CD4-positive, alpha-beta T cell (primary cell): ENCODE measurements around the gene KBTBD12. TPM values are rescaled to one million over a fixed set of nuclear protein-coding genes. Genes with fewer than 3 reads are reported as not detected.
"Not testable (repeated sequence)": the region's sequence is repeated elsewhere in the genome, so short reads cannot be mapped to it uniquely, and the experiment has no call there.

Experiments used
- ATAC-seq: fragments of 200-7000 bp; cut with Tn5 transposase; one replicate; pipeline ENCODE4 v1.10.0; 2022; ENCODE audit warnings: mild to moderate bottlenecking; ENCODE audit not compliant: poor library complexity
- CTCF ChIA-PET: fragments of 350-600 bp; sonication (Branson Sonifier 250); formaldehyde crosslinking; loops from one replicate; lab custom pipeline; 2021; ENCODE audit warnings: antibody characterized with exemption, inconsistent platforms; lab: Charles Lee
- POLR2A ChIA-PET: fragments of 350-600 bp; sonication (Branson Sonifier 250); formaldehyde crosslinking; loops from one replicate; lab custom pipeline; 2021; ENCODE audit warnings: antibody characterized with exemption, inconsistent platforms; lab: Charles Lee
- DNase-seq, 14 experiments: peaks; one replicate each; pipeline ENCODE4 v3.0.0-alpha.2; 2013 to 2020; ENCODE audit warnings: mixed read lengths in 2 of 14
- H3K27ac ChIP-seq, 2 donors: one replicate each; pipeline versions ENCODE4 v1.5.1 to v1.7.0; 2013; ENCODE audit warnings: low read length in 2 of 2, low read depth in 1 of 2, mild to moderate bottlenecking in 1 of 2
- H3K27me3 ChIP-seq, 2 experiments: 1 replicate in 1 of 2; 2 replicates in 1 of 2; pipeline versions ENCODE4 v1.6.1 to v1.7.0; 2013; ENCODE audit warnings: low read length in 2 of 2, control low read depth in 1 of 2, mild to moderate bottlenecking in 1 of 2, moderate library complexity in 1 of 2; ENCODE audit not compliant: insufficient read depth in 2 of 2, control insufficient read depth in 1 of 2
- H3K36me3 ChIP-seq: one replicate; pipeline ENCODE4 v1.6.1; 2013; ENCODE audit warnings: low read length, control low read depth; ENCODE audit not compliant: insufficient read depth
- H3K4me1 ChIP-seq: one replicate; pipeline ENCODE4 v1.6.1; 2013; ENCODE audit warnings: low read length, control low read depth; ENCODE audit not compliant: insufficient read depth
- H3K4me3 ChIP-seq: one replicate; pipeline ENCODE4 v1.5.1; 2013; ENCODE audit warnings: mild to moderate bottlenecking, low read length, moderate library complexity
- H3K9me3 ChIP-seq, 2 experiments: 1 replicate in 1 of 2; 2 replicates in 1 of 2; pipeline versions ENCODE4 v1.6.1 to v1.7.0; 2013; ENCODE audit warnings: low read length in 2 of 2, mild to moderate bottlenecking in 2 of 2, control low read depth in 1 of 2, moderate library complexity in 1 of 2; ENCODE audit not compliant: control insufficient read depth in 1 of 2, insufficient read depth in 1 of 2
- H3K27ac Mint-ChIP-seq: one replicate; pipeline ENCODE4 v1.8.0; 2020; ENCODE audit warnings: mixed read lengths
- H3K27me3 Mint-ChIP-seq: one replicate; pipeline ENCODE4 v1.8.0; 2021; ENCODE audit warnings: mixed read lengths
- H3K36me3 Mint-ChIP-seq: one replicate; pipeline ENCODE4 v1.8.0; 2021; ENCODE audit warnings: low read depth, mixed read lengths
- H3K4me1 Mint-ChIP-seq: one replicate; pipeline ENCODE4 v1.8.0; 2021; ENCODE audit warnings: low read depth, mixed read lengths
- H3K4me3 Mint-ChIP-seq: one replicate; pipeline ENCODE4 v1.8.0; 2020; ENCODE audit warnings: mild to moderate bottlenecking, mixed read lengths
- H3K9me3 Mint-ChIP-seq: one replicate; pipeline ENCODE4 v1.8.0; 2020; ENCODE audit warnings: mixed read lengths
- intact Hi-C, 2 experiments: fragments of 100-400 bp; cut with DNase I in 1 of 2; cut with micrococcal nuclease in 1 of 2; formaldehyde crosslinking; loops; one replicate each; pipeline versions ENCODE4 v1.15.1 to v1.9.0; 2023 to 2025; cut with DNase I, micrococcal nuclease
- total RNA-seq, 174 experiments: library from RNA in 2 of 174; stranded (reverse) in 2 of 174; gene quantifications; one replicate each; pipeline ENCODE4 v1.2.3 and lab custom pipeline; 2021 to 2026
- TF ChIP-seq, protein P1 (sequence below): fragments of 200-600 bp; IDR thresholded peaks from one replicate; pipeline ENCODE4 v1.8.0; 2022; ENCODE audit warnings: antibody characterized with exemption, mild to moderate bottlenecking

Gene KBTBD12
- total RNA-seq, 2 experiments from 2014 or later, result not detected

DNA sequence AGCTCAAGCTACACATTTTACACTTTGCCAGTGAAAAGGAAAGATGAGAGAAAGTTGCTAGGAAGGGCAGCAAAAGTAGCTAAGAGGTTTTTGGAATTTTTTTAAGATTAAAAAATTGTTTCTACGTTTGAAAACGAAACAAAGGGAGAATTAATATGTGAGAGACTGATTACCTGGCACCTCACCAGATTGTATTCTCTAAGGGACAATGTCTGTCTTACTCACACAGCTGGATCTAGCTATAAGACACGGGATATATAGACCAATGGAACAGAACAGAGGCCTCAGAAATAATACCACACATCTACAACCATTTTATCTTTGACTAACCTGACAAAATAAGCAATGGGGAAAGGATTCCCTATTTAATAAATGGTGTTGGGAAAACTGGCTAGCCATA, 9.5 kb upstream of the KBTBD12 start:
- peaks cover 9% of the 10 kb centered on the region for H3K9me3 Mint-ChIP-seq
- Histone ChIP-seq H3K27me3 (peaks cover 0 to 6% of the 10 kb centered on the region in 2 experiments), H3K4me1 (no peaks in the 10 kb centered on the region), H3K4me3 (no peak overlapping the region), H3K27ac (no peak overlapping the region), H3K36me3 (no peaks in the 10 kb centered on the region), H3K9me3 (peaks cover 0 to 4% of the 10 kb centered on the region in 2 experiments)
- peaks cover 56% of the 10 kb centered on the region for H3K27me3 Mint-ChIP-seq
- H3K4me3 Mint-ChIP-seq, result no peak overlapping the region
- H3K36me3 Mint-ChIP-seq, result no peaks in the 10 kb centered on the region
- ChIA-PET POLR2A (no interaction called here), CTCF (no interaction called here)
- intact Hi-C loops, result no loop called here
- DNase-seq (no peak), ATAC-seq (no peak)
- no peaks in the 10 kb centered on the region for H3K4me1 Mint-ChIP-seq
- TF ChIP-seq, protein P1, sequence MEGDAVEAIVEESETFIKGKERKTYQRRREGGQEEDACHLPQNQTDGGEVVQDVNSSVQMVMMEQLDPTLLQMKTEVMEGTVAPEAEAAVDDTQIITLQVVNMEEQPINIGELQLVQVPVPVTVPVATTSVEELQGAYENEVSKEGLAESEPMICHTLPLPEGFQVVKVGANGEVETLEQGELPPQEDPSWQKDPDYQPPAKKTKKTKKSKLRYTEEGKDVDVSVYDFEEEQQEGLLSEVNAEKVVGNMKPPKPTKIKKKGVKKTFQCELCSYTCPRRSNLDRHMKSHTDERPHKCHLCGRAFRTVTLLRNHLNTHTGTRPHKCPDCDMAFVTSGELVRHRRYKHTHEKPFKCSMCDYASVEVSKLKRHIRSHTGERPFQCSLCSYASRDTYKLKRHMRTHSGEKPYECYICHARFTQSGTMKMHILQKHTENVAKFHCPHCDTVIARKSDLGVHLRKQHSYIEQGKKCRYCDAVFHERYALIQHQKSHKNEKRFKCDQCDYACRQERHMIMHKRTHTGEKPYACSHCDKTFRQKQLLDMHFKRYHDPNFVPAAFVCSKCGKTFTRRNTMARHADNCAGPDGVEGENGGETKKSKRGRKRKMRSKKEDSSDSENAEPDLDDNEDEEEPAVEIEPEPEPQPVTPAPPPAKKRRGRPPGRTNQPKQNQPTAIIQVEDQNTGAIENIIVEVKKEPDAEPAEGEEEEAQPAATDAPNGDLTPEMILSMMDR, result no peak
- H3K27ac Mint-ChIP-seq, result no peak overlapping the region

DNA sequence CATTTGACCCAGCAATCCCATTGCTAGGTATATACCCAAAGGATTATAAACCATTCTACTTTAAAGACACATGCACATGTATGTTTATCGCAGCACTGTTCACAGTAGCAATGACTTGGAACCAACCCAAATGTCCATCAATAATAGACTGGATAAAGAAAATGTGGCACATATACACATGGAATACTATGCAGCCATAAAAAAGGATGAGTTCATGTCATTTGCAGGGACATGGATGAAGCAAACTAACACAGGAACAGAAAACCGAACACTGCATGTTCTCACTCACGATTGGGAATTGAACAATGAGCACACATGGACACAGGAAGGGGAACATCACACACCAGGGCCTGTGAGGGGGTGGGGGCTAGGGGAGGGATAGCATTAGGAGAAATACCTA, 8.4 kb upstream of the KBTBD12 start:
- POLR2A ChIA-PET, H3K27ac Mint-ChIP-seq, H3K36me3 Mint-ChIP-seq, H3K4me3 Mint-ChIP-seq, H3K4me1 ChIP-seq, H3K9me3 Mint-ChIP-seq, H3K4me1 Mint-ChIP-seq, H3K36me3 ChIP-seq, H3K4me3 ChIP-seq, intact Hi-C loops, ATAC-seq, CTCF ChIA-PET, DNase-seq, H3K27ac ChIP-seq, H3K27me3 ChIP-seq, H3K9me3 ChIP-seq: not testable (repeated sequence)
- peaks cover 67% of the 10 kb centered on the region for H3K27me3 Mint-ChIP-seq

DNA sequence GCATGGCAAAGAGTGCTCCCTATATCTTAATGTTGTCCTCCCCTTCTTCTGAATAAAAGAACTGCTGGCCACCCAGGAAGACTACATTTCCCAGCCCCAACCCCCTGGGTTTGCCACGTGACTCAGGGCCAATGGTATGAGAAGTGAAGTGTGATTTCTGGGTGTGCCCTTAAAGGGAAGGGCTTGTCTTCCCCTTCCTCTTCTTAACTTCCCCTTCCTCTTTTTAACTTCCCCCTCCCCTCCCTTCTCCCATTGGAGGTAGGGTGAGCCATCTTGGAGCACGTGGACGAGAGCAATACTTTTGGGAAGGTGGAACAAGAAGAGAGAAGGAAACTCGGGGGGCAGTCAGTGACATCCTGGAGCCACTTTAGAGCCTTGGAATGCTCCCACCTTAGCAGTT, 6.8 kb upstream of the KBTBD12 start:
- no peak for ATAC-seq
- Histone ChIP-seq H3K27me3 (peaks cover 0 to 6% of the 10 kb centered on the region in 2 experiments), H3K4me3 (no peak overlapping the region), H3K4me1 (no peaks in the 10 kb centered on the region), H3K27ac (no peak overlapping the region), H3K9me3 (peaks cover 0 to 4% of the 10 kb centered on the region in 2 experiments), H3K36me3 (no peaks in the 10 kb centered on the region)
- POLR2A ChIA-PET, result no interaction called here
- Mint-ChIP-seq H3K9me3 (peaks cover 9% of the 10 kb centered on the region), H3K4me1 (no peaks in the 10 kb centered on the region), H3K36me3 (no peaks in the 10 kb centered on the region), H3K4me3 (no peak overlapping the region), H3K27ac (no peak overlapping the region), H3K27me3 (peaks cover 77% of the 10 kb centered on the region)
- TF ChIP-seq, protein P1, result no peak
- DNase-seq, result peak in 2 of 14 experiments; percentile 38 to 41
- CTCF ChIA-PET, result no interaction called here
- intact Hi-C loops, result no loop called here

DNA sequence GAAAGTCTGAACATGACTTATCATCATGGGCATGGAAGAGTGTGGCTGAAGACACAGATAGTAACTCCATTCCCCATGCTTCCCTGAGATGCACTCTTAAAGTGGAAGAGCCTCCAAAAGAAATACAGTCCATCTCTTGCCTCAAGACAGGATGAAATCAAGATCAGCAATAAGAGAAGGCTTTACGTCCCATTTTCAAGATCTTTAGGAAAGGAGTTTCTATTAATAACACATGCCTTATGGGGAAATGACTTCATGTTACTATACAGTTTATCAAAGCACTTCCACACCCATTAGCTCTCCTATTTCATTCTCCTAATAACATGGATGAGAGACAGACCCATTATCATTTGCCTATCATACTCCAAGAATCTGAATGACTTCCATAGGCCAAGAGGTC, 6.1 kb upstream of the KBTBD12 start:
- Histone ChIP-seq H3K4me3 (no peak overlapping the region), H3K27ac (no peak overlapping the region), H3K4me1 (no peaks in the 10 kb centered on the region), H3K36me3 (no peaks in the 10 kb centered on the region), H3K27me3 (peaks cover 0 to 6% of the 10 kb centered on the region in 2 experiments), H3K9me3 (peaks cover 0 to 3% of the 10 kb centered on the region in 2 experiments)
- Mint-ChIP-seq H3K4me3 (no peak overlapping the region), H3K9me3 (peaks cover 6% of the 10 kb centered on the region), H3K4me1 (no peaks in the 10 kb centered on the region), H3K36me3 (no peaks in the 10 kb centered on the region), H3K27ac (no peak overlapping the region), H3K27me3 (peaks cover 79% of the 10 kb centered on the region)
- DNase-seq, result no peak
- intact Hi-C loops, result no loop called here
- ChIA-PET POLR2A (no interaction called here), CTCF (no interaction called here)
- TF ChIP-seq, protein P1, result no peak
- no peak for ATAC-seq
